IPS-18a (cell line): ENCODE results near the gene LRRC71.

Source experiments
- H3K27ac ChIP-seq: one replicate; pipeline ENCODE4 v1.5.1; 2013; ENCODE audit warnings: low read length
- H3K27me3 ChIP-seq: one replicate; pipeline ENCODE4 v1.6.1; 2013; ENCODE audit warnings: mild to moderate bottlenecking, low read length; ENCODE audit not compliant: control insufficient read depth, insufficient read depth
- H3K36me3 ChIP-seq: one replicate; pipeline ENCODE4 v1.6.1; 2013; ENCODE audit warnings: low read depth, low read length; ENCODE audit not compliant: control insufficient read depth
- H3K4me1 ChIP-seq: one replicate; pipeline ENCODE4 v1.6.1; 2013; ENCODE audit warnings: low read depth, low read length; ENCODE audit not compliant: control insufficient read depth
- H3K4me3 ChIP-seq: one replicate; pipeline ENCODE4 v1.5.1; 2013; ENCODE audit warnings: low read length
- H3K9ac ChIP-seq: one replicate; pipeline ENCODE4 v1.6.1; 2013; ENCODE audit warnings: mild to moderate bottlenecking, low read length, moderate library complexity
- H3K9me3 ChIP-seq: one replicate; pipeline ENCODE4 v1.6.1; 2013; ENCODE audit warnings: low read depth, low read length; ENCODE audit not compliant: control insufficient read depth

LRRC71 gene

DNA sequence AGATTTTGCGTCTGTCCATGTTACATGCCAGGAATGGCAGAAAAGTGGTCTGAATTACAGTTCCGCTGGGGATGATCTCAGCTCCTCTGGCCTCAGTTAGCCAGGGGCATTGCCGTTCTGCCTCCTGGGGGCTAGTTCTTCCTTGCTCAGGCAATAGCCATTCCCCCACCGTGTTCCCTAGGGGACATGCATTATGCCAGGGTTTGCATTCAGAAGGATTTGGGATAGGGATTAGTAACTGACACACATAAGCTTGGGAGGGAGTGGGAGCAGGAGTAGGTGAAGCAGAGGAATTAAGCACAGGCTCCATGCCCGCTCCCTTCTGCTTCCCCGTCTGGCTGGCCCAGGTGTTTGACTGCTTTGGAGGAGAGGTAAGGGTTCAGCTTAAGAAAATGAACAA is 12.7 kb downstream of the LRRC71 start:
- H3K4me1 ChIP-seq, result peaks cover 5% of the 10 kb centered on the region
- H3K9me3 ChIP-seq, result no peaks in the 10 kb centered on the region
- peaks cover 12% of the 10 kb centered on the region for H3K36me3 ChIP-seq
- no peak overlapping the region for H3K4me3 ChIP-seq
- no peak overlapping the region for H3K9ac ChIP-seq
- H3K27me3 ChIP-seq, result peaks cover 15% of the 10 kb centered on the region
- no peak overlapping the region for H3K27ac ChIP-seq

DNA sequence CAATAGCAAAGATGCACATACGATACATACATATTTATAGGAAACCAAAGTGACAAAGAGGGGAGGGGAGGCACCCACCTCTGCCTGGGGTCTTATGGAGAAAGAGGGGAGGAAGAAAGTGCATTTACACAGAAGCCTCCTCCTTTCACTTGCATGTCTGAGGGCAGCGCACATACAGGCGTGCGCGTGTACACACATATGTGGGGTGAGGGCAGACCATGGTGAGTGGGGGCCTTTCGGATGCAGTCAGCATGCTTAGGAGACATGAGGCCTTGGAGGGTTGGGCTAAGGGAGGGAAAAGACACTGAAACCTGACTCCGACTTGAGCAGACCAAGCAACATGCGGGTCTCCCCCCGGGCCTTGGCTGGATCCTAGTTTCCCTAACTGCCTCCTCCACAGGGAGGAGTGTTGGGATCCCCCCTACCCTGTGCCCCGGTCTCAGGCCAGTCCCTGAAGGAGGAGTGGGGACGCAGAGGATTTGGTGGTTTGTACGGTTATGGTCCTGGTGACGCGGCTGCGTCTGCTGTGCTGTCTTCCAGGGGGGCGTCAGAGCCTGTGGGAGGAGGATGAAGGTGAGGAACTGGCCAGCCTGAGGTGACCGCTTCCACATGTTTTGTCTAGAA is 15.2 kb downstream of the LRRC71 start:
- no peak overlapping the region for H3K27ac ChIP-seq
- no peak overlapping the region for H3K4me3 ChIP-seq
- peaks cover 5% of the 10 kb centered on the region for H3K4me1 ChIP-seq
- no peaks in the 10 kb centered on the region for H3K27me3 ChIP-seq
- peaks cover 33% of the 10 kb centered on the region for H3K36me3 ChIP-seq
- H3K9me3 ChIP-seq, result no peaks in the 10 kb centered on the region
- no peak overlapping the region for H3K9ac ChIP-seq

GRCh38 chr1:156936191-156936590 is 15.8 kb downstream of the LRRC71 start:
- Histone ChIP-seq H3K9me3 (no peaks in the 10 kb centered on the region), H3K27me3 (no peaks in the 10 kb centered on the region), H3K27ac (no peak overlapping the region), H3K4me1 (peaks cover 5% of the 10 kb centered on the region), H3K9ac (no peak overlapping the region), H3K4me3 (no peak overlapping the region), H3K36me3 (peaks cover 38% of the 10 kb centered on the region)

DNA sequence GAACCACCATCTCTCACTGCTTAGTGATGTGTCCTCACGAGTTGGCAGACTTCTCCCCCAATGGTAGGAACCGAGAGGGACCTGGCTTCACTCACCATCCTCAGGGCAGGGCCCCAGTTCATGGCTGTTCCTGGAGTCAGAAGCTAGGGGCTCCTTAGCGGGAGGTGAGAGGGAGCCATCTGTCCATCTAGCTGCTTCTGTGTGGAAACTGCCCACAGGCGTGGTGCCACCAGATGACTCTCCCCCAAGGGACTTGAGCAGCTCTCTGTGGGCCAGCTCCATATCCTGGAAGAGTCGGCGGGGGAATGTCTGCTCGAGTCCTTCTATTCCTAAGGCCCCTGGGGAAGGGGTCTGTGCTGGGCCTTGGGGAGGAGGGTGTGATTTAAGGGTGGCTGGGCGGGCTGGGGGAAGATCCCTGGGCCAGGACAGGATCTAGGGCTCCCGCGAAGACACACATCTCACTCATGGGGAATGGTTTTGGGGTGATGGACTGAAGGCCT is 16.3 kb downstream of the LRRC71 start:
- H3K36me3 ChIP-seq, result peaks cover 43% of the 10 kb centered on the region
- H3K4me1 ChIP-seq, result peaks cover 5% of the 10 kb centered on the region

DNA sequence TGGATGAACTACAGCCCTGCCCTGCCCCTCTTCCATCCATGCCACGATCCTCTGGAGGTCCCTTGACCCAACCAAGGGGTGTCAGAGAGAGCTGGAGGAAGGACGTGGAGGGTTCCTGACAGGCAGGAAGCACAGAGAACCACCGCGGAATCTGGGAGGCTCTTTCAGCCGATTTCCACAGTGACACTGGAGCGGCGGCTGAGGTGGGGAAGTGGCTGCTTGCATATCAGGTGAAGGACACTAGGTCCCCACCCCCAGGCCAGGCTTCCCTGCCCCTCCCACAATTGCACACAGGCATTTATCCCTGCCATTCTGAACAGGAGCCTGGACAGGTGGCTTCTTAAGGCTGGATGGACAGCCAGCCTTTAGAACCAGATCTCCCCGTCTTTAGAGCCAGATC is 17.5 kb downstream of the LRRC71 start:
- Histone ChIP-seq H3K9ac (no peak overlapping the region), H3K36me3 (peaks cover 53% of the 10 kb centered on the region), H3K9me3 (no peaks in the 10 kb centered on the region), H3K4me3 (no peak overlapping the region), H3K27me3 (no peaks in the 10 kb centered on the region), H3K27ac (no peak overlapping the region), H3K4me1 (peaks cover 3% of the 10 kb centered on the region)

More for the DNA sequence above, 16.3 kb downstream of the LRRC71 start:
- Histone ChIP-seq H3K9me3 (no peaks in the 10 kb centered on the region), H3K27ac (no peak overlapping the region), H3K9ac (no peak overlapping the region), H3K27me3 (no peaks in the 10 kb centered on the region), H3K4me3 (no peak overlapping the region)

DNA sequence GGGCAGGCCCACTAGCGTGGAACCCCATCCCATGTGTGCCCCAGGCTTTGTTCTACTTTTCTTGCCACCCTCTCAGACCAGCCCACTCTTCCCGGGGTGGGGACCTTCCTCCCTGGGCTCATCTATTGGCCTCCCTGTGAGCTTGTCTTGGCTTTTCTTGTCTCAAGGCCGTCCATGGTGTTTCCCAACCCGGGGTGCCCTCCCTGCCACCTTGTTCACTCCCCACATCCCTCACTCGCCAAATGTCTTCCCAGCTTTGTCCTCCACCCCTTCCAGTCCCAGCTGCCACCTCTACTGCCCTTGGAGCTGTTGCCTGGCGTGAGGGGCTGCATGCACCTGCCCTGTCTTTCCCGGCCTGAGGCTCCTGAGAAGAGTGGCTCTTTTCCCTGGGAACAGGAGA is 18.4 kb downstream of the LRRC71 start:
- H3K27me3 ChIP-seq, result no peaks in the 10 kb centered on the region
- no peak overlapping the region for H3K27ac ChIP-seq
- no peak overlapping the region for H3K9ac ChIP-seq
- H3K4me3 ChIP-seq, result no peak overlapping the region
- peaks cover 63% of the 10 kb centered on the region for H3K36me3 ChIP-seq
- no peaks in the 10 kb centered on the region for H3K9me3 ChIP-seq
- H3K4me1 ChIP-seq, result no peaks in the 10 kb centered on the region

DNA sequence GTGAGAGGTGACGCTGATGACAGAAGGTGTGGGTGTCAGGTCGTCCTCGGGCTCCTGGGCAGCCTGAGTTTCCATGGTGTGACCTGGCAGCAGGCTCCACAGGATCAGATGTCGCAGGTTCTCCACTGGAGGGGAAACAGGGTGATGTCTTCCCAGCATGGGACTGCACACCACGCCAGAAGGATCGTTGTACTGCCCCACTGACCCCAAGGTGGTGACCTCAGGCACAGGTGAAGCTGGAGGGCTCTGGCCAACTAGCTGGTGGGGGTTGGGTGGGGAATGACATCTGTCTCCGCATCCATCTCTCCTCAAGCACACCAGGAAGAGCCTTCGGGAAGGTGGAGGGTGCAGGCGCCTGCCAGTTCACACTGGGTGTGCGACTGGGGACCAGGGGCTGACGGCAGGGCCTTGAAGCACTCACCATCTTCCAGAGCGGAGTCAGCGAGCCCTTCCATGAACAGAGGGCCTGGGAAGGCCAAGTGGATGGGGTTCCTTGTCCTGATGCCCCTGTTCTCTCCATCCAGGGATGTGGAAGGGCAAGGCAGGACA is 19.4 kb downstream of the LRRC71 start:
- Histone ChIP-seq H3K4me3 (no peak overlapping the region), H3K9ac (no peak overlapping the region), H3K9me3 (no peaks in the 10 kb centered on the region), H3K36me3 (peaks cover 73% of the 10 kb centered on the region), H3K4me1 (no peaks in the 10 kb centered on the region), H3K27me3 (no peaks in the 10 kb centered on the region), H3K27ac (no peak overlapping the region)

GRCh38 chr1:156941675-156942074 is 21.2 kb downstream of the LRRC71 start:
- no peak overlapping the region for H3K27ac ChIP-seq
- no peak overlapping the region for H3K4me3 ChIP-seq
- H3K36me3 ChIP-seq, result peaks cover 88% of the 10 kb centered on the region
- no peaks in the 10 kb centered on the region for H3K4me1 ChIP-seq
- no peaks in the 10 kb centered on the region for H3K9me3 ChIP-seq
- H3K9ac ChIP-seq, result no peak overlapping the region
- H3K27me3 ChIP-seq, result no peaks in the 10 kb centered on the region

- peaks cover 88% of the 10 kb centered on the region for H3K36me3 ChIP-seq
- no peak overlapping the region for H3K27ac ChIP-seq
- no peaks in the 10 kb centered on the region for H3K9me3 ChIP-seq
- H3K27me3 ChIP-seq, result no peaks in the 10 kb centered on the region
- no peak overlapping the region for H3K9ac ChIP-seq
- H3K4me1 ChIP-seq, result no peaks in the 10 kb centered on the region
- no peak overlapping the region for H3K4me3 ChIP-seq
Measured at GRCh38 chr1:156942176-156942575, 21.7 kb downstream of the LRRC71 start.

GRCh38 chr1:156942576-156942975 is 22.1 kb downstream of the LRRC71 start:
- Histone ChIP-seq H3K9me3 (no peaks in the 10 kb centered on the region), H3K4me1 (no peaks in the 10 kb centered on the region), H3K9ac (no peak overlapping the region), H3K36me3 (peaks cover 87% of the 10 kb centered on the region), H3K27ac (no peak overlapping the region), H3K27me3 (no peaks in the 10 kb centered on the region), H3K4me3 (no peak overlapping the region)

- Histone ChIP-seq H3K36me3 (peaks cover 78% of the 10 kb centered on the region), H3K4me1 (no peaks in the 10 kb centered on the region), H3K27ac (no peak overlapping the region), H3K4me3 (no peak overlapping the region), H3K9ac (no peak overlapping the region), H3K9me3 (no peaks in the 10 kb centered on the region), H3K27me3 (no peaks in the 10 kb centered on the region)
Measured at GRCh38 chr1:156943756-156944155, 23.3 kb downstream of the LRRC71 start.

GRCh38 chr1:156944268-156944667 is 23.8 kb downstream of the LRRC71 start:
- H3K36me3 ChIP-seq, result peaks cover 75% of the 10 kb centered on the region

More at GRCh38 chr1:156944268-156944667, 23.8 kb downstream of the LRRC71 start:
- no peak overlapping the region for H3K9ac ChIP-seq
- no peak overlapping the region for H3K27ac ChIP-seq
- no peaks in the 10 kb centered on the region for H3K4me1 ChIP-seq
- no peaks in the 10 kb centered on the region for H3K27me3 ChIP-seq
- H3K9me3 ChIP-seq, result no peaks in the 10 kb centered on the region
- no peak overlapping the region for H3K4me3 ChIP-seq
